K562 (cell line): ENCODE results near the gene SLCO2B1. TPM values are rescaled to one million over a fixed set of nuclear protein-coding genes. Genes with fewer than 3 reads are reported as not detected.
A peak's percentile ranks its signal among the peaks of the same experiment; 100 is the strongest.

Source experiments
- CBFA2T2 ChIP-seq: fragments of 450-650 bp; conservative IDR thresholded peaks from 2 replicates; pipeline ENCODE4 v1.6.1; 2017; ENCODE audit warnings: mild to moderate bottlenecking
- MAFF ChIP-seq: IDR thresholded peaks from 2 replicates; pipeline ENCODE4 v1.6.1; 2012; ENCODE audit warnings: low read length, improper control_type of control experiment
- NCOA4 ChIP-seq: fragments of 450-650 bp; IDR thresholded peaks from 2 replicates; pipeline ENCODE4 v1.6.1; 2018; ENCODE audit warnings: mild to moderate bottlenecking; ENCODE audit not compliant: partially characterized antibody
- NEUROD1 ChIP-seq: fragments of 150-350 bp; IDR thresholded peaks from 2 replicates; pipeline ENCODE4 v1.6.1; 2014; ENCODE audit warnings: borderline replicate concordance, low read length, low read depth; ENCODE audit not compliant: partially characterized antibody
- SMARCC2 ChIP-seq: fragments of 450-650 bp; IDR thresholded peaks from 2 replicates; pipeline ENCODE4 v1.6.1; 2017; ENCODE audit warnings: antibody characterized with exemption, moderate library complexity, mild to moderate bottlenecking, low read depth
- YY1 ChIP-seq, 3 experiments: IDR thresholded peaks; 2 replicates each; pipeline ENCODE4 v1.6.1; 2011; ENCODE audit warnings: low read length in 2 of 3, mild to moderate bottlenecking in 2 of 3, moderate library complexity in 2 of 3, borderline replicate concordance in 1 of 3, control low read depth in 1 of 3, low read depth in 1 of 3; ENCODE audit not compliant: insufficient read depth in 3 of 3, insufficient replicate concordance in 2 of 3, control insufficient read depth in 1 of 3, insufficient read length in 1 of 3; ENCODE audit errors: extremely low read depth in 1 of 3
- ZBTB17 ChIP-seq: fragments of 450-650 bp; formaldehyde crosslinking; IDR thresholded peaks from 2 replicates; pipeline ENCODE4 v1.4.0; 2020; ENCODE audit warnings: mild to moderate bottlenecking
- ZNF197 ChIP-seq: fragments of 200-800 bp; sonication (Bioruptor generic); IDR thresholded peaks from 2 replicates; pipeline ENCODE4 v1.6.1; 2016; ENCODE audit warnings: low read depth, missing genetic modification characterization, missing compliant biosample characterization
- ZNF316 ChIP-seq: fragments of 450-650 bp; IDR thresholded peaks from 2 replicates; pipeline ENCODE4 v1.6.1; 2016
- polyA plus RNA-seq, 8 experiments: library from polyadenylated mRNA; depleted of rRNA in 4 of 8; stranded (reverse) in 5 of 8; unstranded in 3 of 8; fragments of >200 nt; fragmentation: Nextera tagmentation in 2 of 8; fragmentation: Illumina TruSeq in 1 of 8; extraction: Ambion mirVana in 2 of 8; extraction: Trizol in 1 of 8; gene quantifications; 2 replicates each; pipeline versions ENCODE4 v1.2.1 to v1.2.3, GENCODE V29; 2011 to 2014; ENCODE audit warnings: inconsistent platforms in 1 of 8, missing spikeins in 1 of 8
- total RNA-seq, 7 experiments: library from RNA; depleted of rRNA in 6 of 7; stranded (reverse); fragments of >200 nt in 6 of 7; fragmentation: Illumina TruSeq in 2 of 7; extraction: Trizol in 2 of 7; gene quantifications; 2 replicates each; pipeline versions ENCODE4 v1.2.1 to v1.2.3, GENCODE V29; 2011 to 2021; ENCODE audit warnings: low replicate concordance in 1 of 7
- TF ChIP-seq, protein P1 (sequence below), 2 experiments: fragments of 250-450 bp in 1 of 2; fragments of 450-650 bp in 1 of 2; sonication (Bioruptor Pico) in 1 of 2; IDR thresholded peaks; 2 replicates each; pipeline versions ENCODE4 v1.6.1 to v1.8.0; 2016 to 2021; ENCODE audit warnings: mild to moderate bottlenecking in 2 of 2, moderate library complexity in 2 of 2, missing compliant biosample characterization in 1 of 2, missing genetic modification characterization in 1 of 2
- TF ChIP-seq, protein P2 (sequence below): fragments of 450-650 bp; IDR thresholded peaks from 2 replicates; pipeline ENCODE4 v1.6.1; 2016; ENCODE audit warnings: mild to moderate bottlenecking, moderate library complexity
- TF ChIP-seq, protein P3 (sequence below), 2 experiments: IDR thresholded peaks; 2 replicates each; pipeline ENCODE4 v1.6.1; 2012; ENCODE audit warnings: improper control_type of control experiment in 2 of 2, low read depth in 2 of 2, low read length in 2 of 2, borderline replicate concordance in 1 of 2

The SLCO2B1 gene
- total and polyA plus RNA-seq, 9 of the 15 experiments (the other 6 are each of a cell fraction or from before 2014, with no cell fraction given), result 0.70 to 14.7 (median 7.6) TPM

DNA sequence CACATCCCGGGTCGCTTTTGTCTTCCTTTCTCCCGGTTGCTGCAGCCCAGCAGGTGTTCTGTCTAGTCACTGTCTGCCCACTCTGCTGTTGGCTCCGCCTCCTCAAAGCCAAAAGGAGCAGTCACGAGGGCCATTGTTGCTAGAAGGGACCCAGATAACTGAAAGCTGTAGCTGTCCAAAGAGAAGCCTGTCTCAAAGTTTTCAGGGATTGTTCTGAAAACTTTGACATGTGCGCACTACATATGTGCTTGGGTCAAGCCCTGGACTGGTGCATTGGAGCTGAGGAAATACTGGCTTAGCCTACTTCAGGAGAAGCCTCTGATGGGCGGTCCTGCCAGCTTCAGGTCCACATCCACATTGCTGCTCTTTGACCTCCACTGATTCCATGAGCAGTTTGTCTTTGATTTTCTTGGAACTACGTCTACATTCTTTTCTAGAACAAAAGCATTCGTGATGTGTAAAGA is 45.4 kb upstream of the SLCO2B1 start (continued):
- TF ChIP-seq NEUROD1 (no peak), ZBTB17 (CRISPR knock-in tag) (0 out of 2 replicates have a peak, but pooled peaks have one; percentile 58), NCOA4 (no peak), SMARCC2 (no peak), ZNF197 (CRISPR knock-in tag) (0 out of 2 replicates have a peak, but pooled peaks have one; percentile 32), MAFF (peak; percentile 68), CBFA2T2 (peak; percentile 35; the same call in 1 of the 2 replicates), YY1 (IDR thresholded peaks at IDR 0.05; ENCODE audit: borderline replicate concordance in 1 of 3, control insufficient read depth in 1 of 3, extremely low read depth in 1 of 3, insufficient read depth in 3 of 3, insufficient read length in 1 of 3, insufficient replicate concordance in 2 of 3, low read depth in 1 of 3, low read length in 2 of 3) (peak in 1 of 3 experiments; percentile 15), ZNF316 (peak; percentile 83)
- TF ChIP-seq, protein P1, sequence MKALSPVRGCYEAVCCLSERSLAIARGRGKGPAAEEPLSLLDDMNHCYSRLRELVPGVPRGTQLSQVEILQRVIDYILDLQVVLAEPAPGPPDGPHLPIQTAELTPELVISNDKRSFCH (CRISPR knock-in tag; IDR thresholded peaks at IDR 0.05), result no peak
- TF ChIP-seq, protein P1 (tag; IDR thresholded peaks at IDR 0.05), result peak; percentile 18; the same call in 1 of the 2 replicates
- TF ChIP-seq, protein P2, sequence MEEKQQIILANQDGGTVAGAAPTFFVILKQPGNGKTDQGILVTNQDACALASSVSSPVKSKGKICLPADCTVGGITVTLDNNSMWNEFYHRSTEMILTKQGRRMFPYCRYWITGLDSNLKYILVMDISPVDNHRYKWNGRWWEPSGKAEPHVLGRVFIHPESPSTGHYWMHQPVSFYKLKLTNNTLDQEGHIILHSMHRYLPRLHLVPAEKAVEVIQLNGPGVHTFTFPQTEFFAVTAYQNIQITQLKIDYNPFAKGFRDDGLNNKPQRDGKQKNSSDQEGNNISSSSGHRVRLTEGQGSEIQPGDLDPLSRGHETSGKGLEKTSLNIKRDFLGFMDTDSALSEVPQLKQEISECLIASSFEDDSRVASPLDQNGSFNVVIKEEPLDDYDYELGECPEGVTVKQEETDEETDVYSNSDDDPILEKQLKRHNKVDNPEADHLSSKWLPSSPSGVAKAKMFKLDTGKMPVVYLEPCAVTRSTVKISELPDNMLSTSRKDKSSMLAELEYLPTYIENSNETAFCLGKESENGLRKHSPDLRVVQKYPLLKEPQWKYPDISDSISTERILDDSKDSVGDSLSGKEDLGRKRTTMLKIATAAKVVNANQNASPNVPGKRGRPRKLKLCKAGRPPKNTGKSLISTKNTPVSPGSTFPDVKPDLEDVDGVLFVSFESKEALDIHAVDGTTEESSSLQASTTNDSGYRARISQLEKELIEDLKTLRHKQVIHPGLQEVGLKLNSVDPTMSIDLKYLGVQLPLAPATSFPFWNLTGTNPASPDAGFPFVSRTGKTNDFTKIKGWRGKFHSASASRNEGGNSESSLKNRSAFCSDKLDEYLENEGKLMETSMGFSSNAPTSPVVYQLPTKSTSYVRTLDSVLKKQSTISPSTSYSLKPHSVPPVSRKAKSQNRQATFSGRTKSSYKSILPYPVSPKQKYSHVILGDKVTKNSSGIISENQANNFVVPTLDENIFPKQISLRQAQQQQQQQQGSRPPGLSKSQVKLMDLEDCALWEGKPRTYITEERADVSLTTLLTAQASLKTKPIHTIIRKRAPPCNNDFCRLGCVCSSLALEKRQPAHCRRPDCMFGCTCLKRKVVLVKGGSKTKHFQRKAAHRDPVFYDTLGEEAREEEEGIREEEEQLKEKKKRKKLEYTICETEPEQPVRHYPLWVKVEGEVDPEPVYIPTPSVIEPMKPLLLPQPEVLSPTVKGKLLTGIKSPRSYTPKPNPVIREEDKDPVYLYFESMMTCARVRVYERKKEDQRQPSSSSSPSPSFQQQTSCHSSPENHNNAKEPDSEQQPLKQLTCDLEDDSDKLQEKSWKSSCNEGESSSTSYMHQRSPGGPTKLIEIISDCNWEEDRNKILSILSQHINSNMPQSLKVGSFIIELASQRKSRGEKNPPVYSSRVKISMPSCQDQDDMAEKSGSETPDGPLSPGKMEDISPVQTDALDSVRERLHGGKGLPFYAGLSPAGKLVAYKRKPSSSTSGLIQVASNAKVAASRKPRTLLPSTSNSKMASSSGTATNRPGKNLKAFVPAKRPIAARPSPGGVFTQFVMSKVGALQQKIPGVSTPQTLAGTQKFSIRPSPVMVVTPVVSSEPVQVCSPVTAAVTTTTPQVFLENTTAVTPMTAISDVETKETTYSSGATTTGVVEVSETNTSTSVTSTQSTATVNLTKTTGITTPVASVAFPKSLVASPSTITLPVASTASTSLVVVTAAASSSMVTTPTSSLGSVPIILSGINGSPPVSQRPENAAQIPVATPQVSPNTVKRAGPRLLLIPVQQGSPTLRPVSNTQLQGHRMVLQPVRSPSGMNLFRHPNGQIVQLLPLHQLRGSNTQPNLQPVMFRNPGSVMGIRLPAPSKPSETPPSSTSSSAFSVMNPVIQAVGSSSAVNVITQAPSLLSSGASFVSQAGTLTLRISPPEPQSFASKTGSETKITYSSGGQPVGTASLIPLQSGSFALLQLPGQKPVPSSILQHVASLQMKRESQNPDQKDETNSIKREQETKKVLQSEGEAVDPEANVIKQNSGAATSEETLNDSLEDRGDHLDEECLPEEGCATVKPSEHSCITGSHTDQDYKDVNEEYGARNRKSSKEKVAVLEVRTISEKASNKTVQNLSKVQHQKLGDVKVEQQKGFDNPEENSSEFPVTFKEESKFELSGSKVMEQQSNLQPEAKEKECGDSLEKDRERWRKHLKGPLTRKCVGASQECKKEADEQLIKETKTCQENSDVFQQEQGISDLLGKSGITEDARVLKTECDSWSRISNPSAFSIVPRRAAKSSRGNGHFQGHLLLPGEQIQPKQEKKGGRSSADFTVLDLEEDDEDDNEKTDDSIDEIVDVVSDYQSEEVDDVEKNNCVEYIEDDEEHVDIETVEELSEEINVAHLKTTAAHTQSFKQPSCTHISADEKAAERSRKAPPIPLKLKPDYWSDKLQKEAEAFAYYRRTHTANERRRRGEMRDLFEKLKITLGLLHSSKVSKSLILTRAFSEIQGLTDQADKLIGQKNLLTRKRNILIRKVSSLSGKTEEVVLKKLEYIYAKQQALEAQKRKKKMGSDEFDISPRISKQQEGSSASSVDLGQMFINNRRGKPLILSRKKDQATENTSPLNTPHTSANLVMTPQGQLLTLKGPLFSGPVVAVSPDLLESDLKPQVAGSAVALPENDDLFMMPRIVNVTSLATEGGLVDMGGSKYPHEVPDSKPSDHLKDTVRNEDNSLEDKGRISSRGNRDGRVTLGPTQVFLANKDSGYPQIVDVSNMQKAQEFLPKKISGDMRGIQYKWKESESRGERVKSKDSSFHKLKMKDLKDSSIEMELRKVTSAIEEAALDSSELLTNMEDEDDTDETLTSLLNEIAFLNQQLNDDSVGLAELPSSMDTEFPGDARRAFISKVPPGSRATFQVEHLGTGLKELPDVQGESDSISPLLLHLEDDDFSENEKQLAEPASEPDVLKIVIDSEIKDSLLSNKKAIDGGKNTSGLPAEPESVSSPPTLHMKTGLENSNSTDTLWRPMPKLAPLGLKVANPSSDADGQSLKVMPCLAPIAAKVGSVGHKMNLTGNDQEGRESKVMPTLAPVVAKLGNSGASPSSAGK, result peak; percentile 68
- TF ChIP-seq, protein P3, sequence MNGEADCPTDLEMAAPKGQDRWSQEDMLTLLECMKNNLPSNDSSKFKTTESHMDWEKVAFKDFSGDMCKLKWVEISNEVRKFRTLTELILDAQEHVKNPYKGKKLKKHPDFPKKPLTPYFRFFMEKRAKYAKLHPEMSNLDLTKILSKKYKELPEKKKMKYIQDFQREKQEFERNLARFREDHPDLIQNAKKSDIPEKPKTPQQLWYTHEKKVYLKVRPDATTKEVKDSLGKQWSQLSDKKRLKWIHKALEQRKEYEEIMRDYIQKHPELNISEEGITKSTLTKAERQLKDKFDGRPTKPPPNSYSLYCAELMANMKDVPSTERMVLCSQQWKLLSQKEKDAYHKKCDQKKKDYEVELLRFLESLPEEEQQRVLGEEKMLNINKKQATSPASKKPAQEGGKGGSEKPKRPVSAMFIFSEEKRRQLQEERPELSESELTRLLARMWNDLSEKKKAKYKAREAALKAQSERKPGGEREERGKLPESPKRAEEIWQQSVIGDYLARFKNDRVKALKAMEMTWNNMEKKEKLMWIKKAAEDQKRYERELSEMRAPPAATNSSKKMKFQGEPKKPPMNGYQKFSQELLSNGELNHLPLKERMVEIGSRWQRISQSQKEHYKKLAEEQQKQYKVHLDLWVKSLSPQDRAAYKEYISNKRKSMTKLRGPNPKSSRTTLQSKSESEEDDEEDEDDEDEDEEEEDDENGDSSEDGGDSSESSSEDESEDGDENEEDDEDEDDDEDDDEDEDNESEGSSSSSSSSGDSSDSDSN (IDR thresholded peaks at IDR 0.05; ENCODE audit: borderline replicate concordance in 1 of 2, low read depth in 2 of 2, low read length in 2 of 2), result no peak
